ENCODE data around the gene TLCD4. TPM values are rescaled to one million over a fixed set of nuclear protein-coding genes. Genes with fewer than 3 reads are reported as not detected.
A peak's percentile ranks its signal among the peaks of the same experiment; 100 is the strongest.

TLCD4 gene
- total RNA-seq, 1 donor from 2014 or later: 5.7 TPM

DNA sequence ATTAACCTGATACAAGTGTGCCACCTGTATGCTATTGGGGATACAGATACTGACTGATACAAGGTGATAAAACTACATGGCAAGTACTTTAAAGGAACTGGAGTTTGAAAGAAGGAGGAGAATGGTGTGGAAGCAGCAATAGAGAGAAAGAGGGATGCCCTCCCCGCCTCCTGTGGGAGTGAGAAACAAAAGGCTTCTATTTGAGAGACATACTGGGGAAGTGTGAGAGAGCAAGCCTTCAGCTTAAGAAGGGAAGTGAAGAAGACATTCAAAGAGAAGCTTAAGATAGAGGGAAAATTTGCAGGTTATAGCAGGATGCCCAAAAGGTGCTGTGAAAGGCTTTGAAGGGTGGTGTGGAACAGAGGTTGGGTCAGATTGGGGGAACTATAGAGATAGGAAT is 36.7 kb upstream of the TLCD4 start:
- Histone ChIP-seq H3K9ac (no peak overlapping the region), H3K4me1 (peaks cover 9% of the 10 kb centered on the region), H3K27me3 (no peaks in the 10 kb centered on the region), H2AFZ (replicated peaks) (peak overlapping the region; percentile 43), H3K4me3 (no peak overlapping the region), H3F3A (ENCODE audit: low read depth) (no peaks in the 10 kb centered on the region), H3K79me2 (ENCODE audit: low read depth) (no peaks in the 10 kb centered on the region), H4K20me1 (ENCODE audit: low read depth) (no peaks in the 10 kb centered on the region), H3K4me2 (peak overlapping the region; percentile 46), H3K9me3 (ENCODE audit: low read depth) (no peaks in the 10 kb centered on the region), H3K36me3 (no peaks in the 10 kb centered on the region), H3K27ac (no peak overlapping the region)
- H3K4me1 Mint-ChIP-seq: no peaks in the 10 kb centered on the region
- no peaks in the 10 kb centered on the region for H3K36me3 Mint-ChIP-seq
- no peak overlapping the region for H3K27ac Mint-ChIP-seq
- no peak for DNase-seq (ENCODE audit: low spot score)
- H3K27me3 Mint-ChIP-seq (ENCODE audit: insufficient read depth, low read depth): no peaks in the 10 kb centered on the region
- H3K9me3 Mint-ChIP-seq: no peaks in the 10 kb centered on the region
- no peak overlapping the region for H3K4me3 Mint-ChIP-seq
- TF ChIP-seq EZH2phosphoT487 (IDR thresholded peaks at IDR 0.05): no peak
- TF ChIP-seq, protein P1, sequence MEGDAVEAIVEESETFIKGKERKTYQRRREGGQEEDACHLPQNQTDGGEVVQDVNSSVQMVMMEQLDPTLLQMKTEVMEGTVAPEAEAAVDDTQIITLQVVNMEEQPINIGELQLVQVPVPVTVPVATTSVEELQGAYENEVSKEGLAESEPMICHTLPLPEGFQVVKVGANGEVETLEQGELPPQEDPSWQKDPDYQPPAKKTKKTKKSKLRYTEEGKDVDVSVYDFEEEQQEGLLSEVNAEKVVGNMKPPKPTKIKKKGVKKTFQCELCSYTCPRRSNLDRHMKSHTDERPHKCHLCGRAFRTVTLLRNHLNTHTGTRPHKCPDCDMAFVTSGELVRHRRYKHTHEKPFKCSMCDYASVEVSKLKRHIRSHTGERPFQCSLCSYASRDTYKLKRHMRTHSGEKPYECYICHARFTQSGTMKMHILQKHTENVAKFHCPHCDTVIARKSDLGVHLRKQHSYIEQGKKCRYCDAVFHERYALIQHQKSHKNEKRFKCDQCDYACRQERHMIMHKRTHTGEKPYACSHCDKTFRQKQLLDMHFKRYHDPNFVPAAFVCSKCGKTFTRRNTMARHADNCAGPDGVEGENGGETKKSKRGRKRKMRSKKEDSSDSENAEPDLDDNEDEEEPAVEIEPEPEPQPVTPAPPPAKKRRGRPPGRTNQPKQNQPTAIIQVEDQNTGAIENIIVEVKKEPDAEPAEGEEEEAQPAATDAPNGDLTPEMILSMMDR (IDR thresholded peaks at IDR 0.05): no peak

DNA sequence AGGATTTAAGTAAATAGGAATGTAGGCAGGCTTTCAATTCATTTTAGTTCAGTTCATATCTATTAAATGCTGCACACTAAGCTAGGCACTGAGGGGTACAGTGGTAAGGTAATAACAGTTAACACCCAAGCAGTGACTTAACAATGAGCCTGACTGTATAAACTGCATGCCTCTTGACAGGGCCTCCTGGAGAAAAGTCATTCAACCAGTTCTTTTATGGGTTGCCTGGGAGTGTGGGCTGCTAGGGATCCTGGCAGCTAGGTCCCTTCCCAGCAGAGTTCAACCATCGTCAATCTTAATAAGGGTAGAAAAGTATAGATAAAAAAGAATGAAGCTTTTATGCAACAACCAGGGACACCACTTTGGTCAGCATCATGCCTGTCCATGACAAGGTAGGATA is 36.3 kb upstream of the TLCD4 start:
- no peaks in the 10 kb centered on the region for H3F3A ChIP-seq (ENCODE audit: low read depth)
- no peak for TF ChIP-seq EZH2phosphoT487 (IDR thresholded peaks at IDR 0.05)
- no peak for TF ChIP-seq EZH2 (IDR thresholded peaks at IDR 0.05)
- TF ChIP-seq, protein P1 (IDR thresholded peaks at IDR 0.05): no peak
- no peak overlapping the region for H3K27ac Mint-ChIP-seq
- no peaks in the 10 kb centered on the region for H3K27me3 Mint-ChIP-seq (ENCODE audit: insufficient read depth, low read depth)
- no peaks in the 10 kb centered on the region for H3K9me3 ChIP-seq (ENCODE audit: low read depth)
- H3K9ac ChIP-seq: no peak overlapping the region
- H3K4me1 ChIP-seq: peaks cover 9% of the 10 kb centered on the region
- peak overlapping the region; percentile 43 for H2AFZ ChIP-seq (replicated peaks)
- H3K4me3 ChIP-seq: no peak overlapping the region
- H4K20me1 ChIP-seq (ENCODE audit: low read depth): no peaks in the 10 kb centered on the region
- no peaks in the 10 kb centered on the region for H3K4me1 Mint-ChIP-seq
- H3K36me3 ChIP-seq: no peaks in the 10 kb centered on the region
- no peak overlapping the region for H3K27ac ChIP-seq
- no peaks in the 10 kb centered on the region for H3K9me3 Mint-ChIP-seq
- peak overlapping the region; percentile 46 for H3K4me2 ChIP-seq
- no peak overlapping the region for H3K4me3 Mint-ChIP-seq
- no peaks in the 10 kb centered on the region for H3K27me3 ChIP-seq
- DNase-seq (ENCODE audit: low spot score): no peak
- H3K36me3 Mint-ChIP-seq: no peaks in the 10 kb centered on the region
- H3K79me2 ChIP-seq (ENCODE audit: low read depth): no peaks in the 10 kb centered on the region

DNA sequence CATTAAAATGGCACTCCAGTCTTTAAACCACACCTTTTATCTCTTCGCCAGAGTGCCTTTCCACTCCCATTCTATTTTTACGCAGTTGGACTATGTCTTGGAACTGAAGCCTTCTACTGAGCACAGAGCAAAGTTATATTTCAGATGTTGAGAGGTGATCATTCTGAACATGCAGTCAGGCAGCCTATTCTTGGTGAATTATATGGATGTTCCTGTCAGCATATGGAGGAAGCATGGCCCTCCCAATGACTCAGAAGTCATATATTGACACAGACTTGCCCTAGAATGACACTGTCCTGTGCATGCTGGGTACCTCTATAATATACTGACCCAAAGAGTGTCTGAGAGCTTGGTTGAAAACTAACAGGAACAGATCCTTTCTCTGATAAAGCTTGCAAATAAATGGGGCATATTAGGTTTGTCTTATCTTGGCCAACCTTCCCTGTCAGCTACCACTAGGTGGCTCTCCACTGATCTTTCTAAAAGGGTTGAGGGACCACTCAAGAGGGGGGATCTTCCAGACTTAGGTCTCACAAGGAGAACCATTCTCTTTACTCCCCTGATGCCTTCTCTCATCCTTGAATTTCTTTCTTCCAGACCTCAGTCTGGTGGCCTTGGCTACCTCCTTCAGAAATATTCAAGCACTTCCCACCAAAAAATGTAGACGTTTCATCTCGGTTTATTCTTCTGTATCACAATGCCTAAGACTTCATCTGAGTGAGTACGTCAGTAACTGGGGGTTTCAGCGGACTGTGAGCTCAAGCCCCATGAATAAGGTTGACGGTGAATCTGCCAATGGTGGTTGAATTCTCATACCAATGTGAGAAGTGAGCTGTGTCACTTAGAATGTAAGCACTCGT is 32.6 kb upstream of the TLCD4 start:
- Histone ChIP-seq H3K36me3 (no peaks in the 10 kb centered on the region), H3K27me3 (no peaks in the 10 kb centered on the region), H3F3A (ENCODE audit: low read depth) (no peaks in the 10 kb centered on the region), H3K79me2 (ENCODE audit: low read depth) (no peaks in the 10 kb centered on the region), H3K9me3 (ENCODE audit: low read depth) (no peaks in the 10 kb centered on the region), H3K9ac (no peak overlapping the region), H3K27ac (no peak overlapping the region), H3K4me1 (peaks cover 9% of the 10 kb centered on the region), H4K20me1 (ENCODE audit: low read depth) (no peaks in the 10 kb centered on the region), H3K4me3 (no peak overlapping the region), H2AFZ (replicated peaks) (peak overlapping the region; percentile 68), H3K4me2 (no peak overlapping the region)
- Mint-ChIP-seq H3K36me3 (no peaks in the 10 kb centered on the region), H3K4me1 (peaks cover 6% of the 10 kb centered on the region), H3K27ac (no peak overlapping the region), H3K4me3 (no peak overlapping the region), H3K27me3 (ENCODE audit: insufficient read depth, low read depth) (peaks cover 4% of the 10 kb centered on the region), H3K9me3 (no peaks in the 10 kb centered on the region)
- TF ChIP-seq, protein P1 (IDR thresholded peaks at IDR 0.05): peak; percentile 81
- TF ChIP-seq EZH2phosphoT487 (IDR thresholded peaks at IDR 0.05): no peak
- DNase-seq (ENCODE audit: low spot score): peak; percentile 67
